Kidney capillary endothelial cell (primary cell): ENCODE measurements around the gene ERBB4.

Source experiments
- DNase-seq: peaks from one replicate; pipeline ENCODE4 v3.0.0-alpha.2; 2018; ENCODE audit warnings: low spot score

Gene ERBB4

DNA sequence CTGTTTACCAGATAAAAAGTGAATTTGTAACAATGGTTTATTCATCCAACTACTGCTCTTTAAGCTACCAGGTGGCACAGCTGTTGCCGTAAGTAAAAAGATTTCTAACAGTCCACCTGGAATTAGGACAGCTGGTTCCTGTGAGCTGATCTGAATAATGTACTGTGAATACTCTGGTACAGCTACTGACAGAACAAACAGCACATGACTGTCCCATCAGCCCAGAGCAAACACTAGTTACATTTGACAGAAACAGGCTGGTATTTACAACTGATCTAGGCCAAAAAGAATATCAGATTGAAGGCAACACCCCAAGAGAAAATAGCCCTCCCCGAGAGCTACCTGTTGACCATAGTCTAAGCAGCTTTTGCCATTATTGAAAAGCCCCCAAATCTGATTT is 1141.8 kb downstream of the ERBB4 start:
- DNase-seq: no peak

DNA sequence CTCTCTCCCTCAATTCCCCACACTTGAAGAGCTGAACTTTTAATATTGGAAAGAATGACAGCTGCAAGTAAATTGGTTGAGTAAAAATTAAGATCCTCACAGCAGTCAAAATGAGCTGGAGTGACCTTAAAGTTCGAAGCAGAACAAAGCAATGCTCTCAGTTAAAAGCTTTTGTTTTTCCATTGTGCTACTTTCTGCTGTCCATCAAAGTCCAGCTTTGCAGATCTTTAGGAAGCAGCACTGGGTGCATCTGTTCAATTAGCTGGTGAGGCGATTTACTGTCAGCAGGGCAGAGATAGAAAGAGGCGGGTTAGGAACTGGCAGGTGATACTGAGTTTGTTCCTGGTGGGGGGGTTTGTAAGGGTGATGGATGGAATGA is 1147.4 kb downstream of the ERBB4 start:
- DNase-seq: no peak

- no peak for DNase-seq
These were observed 1147.9 kb downstream of the ERBB4 start for GRCh38 chr2:211390536-211391188.

DNA sequence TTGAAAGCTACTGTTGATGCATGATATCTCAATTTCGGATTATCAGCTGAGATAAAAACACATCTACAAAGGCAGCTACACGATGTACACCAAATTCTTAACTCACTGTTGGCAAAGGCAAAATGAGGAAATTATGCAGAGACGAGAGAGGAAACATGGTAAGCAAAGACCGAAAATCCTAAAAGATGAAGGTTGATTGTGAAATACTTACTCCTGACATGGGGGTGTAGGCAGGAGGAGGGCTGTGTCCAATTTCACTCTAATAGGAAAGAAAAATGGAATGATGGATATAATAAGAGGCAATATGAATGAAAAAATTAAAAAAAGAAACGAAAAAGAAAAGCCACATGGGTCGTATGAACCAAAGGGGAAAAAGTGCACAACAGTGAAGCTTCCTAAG is 1150.9 kb downstream of the ERBB4 start:
- DNase-seq: no peak

DNA sequence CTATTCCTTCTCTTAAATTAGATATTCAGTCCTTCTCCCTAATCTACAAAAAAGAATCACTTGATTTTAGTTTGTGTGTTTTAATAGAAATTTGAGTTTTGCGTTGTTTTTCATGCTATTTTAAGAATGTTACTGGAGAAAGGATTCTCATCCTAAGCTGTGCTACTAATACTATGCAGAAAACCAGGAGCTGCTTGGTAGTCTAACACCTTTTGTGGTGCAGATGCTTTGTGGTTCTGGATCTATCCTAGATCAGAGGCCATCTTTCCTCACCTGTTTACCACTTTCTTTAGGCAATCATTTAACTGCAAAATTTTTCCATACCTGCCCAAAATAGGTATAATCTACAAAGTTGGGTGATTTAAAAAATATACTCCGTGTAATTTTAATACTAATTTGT is 1158.6 kb downstream of the ERBB4 start:
- no peak for DNase-seq

- DNase-seq: no peak
These were observed 1162.2 kb downstream of the ERBB4 start for GRCh38 chr2:211376410-211376809.

GRCh38 chr2:211373203-211373602 is 1165.4 kb downstream of the ERBB4 start:
- DNase-seq: no peak

DNA sequence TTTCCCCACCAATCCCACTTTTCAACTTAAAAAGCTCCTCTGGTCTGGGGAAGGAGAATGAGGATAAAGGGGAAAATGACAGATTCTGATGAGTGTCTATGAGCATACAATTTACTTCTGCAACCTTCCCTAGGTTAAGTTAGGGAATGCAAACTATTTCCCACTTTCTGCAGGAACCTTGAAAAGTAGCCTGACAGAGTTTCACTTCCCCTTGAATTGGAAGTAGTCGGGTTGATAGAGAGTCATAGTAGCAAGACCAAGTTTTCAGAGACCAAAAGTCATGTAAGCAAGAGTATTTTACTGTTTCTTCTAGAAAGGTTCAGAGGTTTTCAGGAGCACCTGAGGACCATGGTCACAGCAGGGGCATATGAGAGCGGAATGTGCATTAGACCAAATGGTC is 1167.1 kb downstream of the ERBB4 start:
- no peak for DNase-seq

DNA sequence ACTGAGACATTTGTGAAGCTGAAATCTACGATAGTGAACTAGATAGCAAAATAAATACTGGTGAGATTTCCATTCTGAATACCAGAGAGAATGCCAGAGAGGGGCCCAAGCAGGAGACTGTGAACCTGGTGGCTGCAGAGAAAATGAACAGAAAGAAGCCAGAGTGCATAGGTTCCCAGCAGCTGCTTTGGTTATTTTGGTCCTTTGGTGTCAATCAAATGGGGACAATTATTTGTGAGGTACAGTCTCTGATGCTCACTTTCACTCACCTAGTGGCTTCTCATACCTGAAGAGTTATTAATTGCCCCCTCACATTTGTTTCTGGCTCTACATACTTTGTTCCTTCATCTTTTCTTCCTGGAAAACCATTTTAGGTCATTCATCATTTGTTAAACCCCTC is 1170.1 kb downstream of the ERBB4 start:
- no peak for DNase-seq

- DNase-seq: no peak
These were observed 1170.9 kb downstream of the ERBB4 start for GRCh38 chr2:211367711-211368110.

GRCh38 chr2:211367293-211367692 is 1171.3 kb downstream of the ERBB4 start:
- DNase-seq: no peak

- DNase-seq: no peak
These were observed 1173.7 kb downstream of the ERBB4 start for GRCh38 chr2:211364911-211365310.

DNA sequence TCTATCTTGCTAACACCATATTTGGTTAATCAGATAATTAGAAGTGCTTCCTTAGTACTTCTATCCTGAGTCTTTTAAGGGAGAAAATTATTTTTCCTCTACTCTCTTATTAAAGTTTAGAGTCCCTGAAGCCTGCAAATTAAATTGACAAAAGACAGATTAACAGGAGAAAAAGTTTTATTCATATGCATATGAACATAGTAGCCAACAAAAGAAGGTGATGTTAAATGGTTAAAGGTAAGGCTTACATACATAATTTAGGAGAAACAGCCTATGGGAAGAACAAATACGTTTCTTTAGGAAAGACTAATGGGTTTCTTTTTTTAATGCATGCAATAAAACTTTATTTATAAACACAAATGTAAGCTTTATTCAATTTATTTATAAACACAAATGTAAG is 1177.2 kb downstream of the ERBB4 start:
- no peak for DNase-seq

- DNase-seq: no peak
These were observed 1179.3 kb downstream of the ERBB4 start for GRCh38 chr2:211359347-211359746.

DNA sequence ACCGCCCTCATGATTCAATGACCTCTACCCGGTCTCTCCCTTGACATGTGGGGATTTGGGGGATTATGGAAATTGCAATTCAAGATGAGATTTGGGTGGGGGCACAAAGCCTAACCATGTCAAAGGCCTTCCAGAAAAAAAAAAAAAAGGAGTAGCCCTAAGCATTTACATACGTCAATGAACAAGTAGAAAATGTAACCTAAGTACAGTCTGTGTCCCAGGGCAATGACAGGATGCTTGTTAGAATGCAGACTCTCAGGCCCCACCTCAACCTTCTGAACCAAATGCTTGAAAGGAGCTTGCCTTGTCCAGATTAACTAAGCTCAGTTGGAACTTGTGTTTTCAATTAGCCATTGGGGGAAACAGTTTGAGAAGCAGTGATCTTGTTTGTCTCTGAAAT is 1180.1 kb downstream of the ERBB4 start:
- no peak for DNase-seq

DNA sequence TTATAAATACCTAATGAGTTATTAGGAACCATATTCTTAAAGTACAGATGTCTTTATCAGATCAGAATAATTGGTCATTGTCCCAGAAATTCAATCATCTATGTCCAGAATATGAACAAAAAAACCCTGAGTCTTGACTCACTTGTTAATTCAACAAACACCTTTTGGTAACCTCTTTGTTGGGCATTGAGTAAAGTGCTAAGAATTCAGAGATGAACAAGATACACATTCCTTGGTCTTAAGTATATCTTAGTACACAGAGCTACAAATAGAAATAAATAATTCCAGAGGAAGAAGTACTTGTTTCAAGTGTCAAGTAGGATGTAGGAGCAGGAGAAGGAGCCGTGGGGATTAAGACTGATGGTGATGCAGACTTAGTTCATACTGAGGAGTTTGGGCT is 1184.1 kb downstream of the ERBB4 start:
- no peak for DNase-seq

- DNase-seq: no peak
These were observed 1186.6 kb downstream of the ERBB4 start for GRCh38 chr2:211351987-211352386.

GRCh38 chr2:211349031-211349430 is 1189.6 kb downstream of the ERBB4 start:
- DNase-seq: no peak

DNA sequence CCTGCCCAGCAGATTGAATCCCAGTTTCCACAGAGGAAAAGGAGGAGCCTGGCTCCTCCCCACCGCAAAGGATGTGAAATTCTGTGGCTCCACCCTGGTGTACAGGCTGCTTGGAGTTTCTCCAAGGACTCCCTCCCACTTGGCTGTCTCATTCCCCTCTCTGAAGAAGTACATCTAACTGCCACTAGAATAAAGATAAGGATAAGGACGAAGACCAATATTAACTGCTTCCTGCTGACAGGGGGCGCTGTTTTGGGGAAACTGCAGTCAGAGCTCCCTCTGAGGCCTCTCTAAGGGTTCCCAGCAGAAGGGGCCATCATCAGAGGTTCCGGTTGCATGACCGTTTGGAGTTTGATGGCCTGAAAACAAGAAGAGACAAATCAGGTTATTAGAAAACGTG is 1191.3 kb downstream of the ERBB4 start:
- no peak for DNase-seq

GRCh38 chr2:211344289-211344688 is 1194.3 kb downstream of the ERBB4 start:
- no peak for DNase-seq

DNA sequence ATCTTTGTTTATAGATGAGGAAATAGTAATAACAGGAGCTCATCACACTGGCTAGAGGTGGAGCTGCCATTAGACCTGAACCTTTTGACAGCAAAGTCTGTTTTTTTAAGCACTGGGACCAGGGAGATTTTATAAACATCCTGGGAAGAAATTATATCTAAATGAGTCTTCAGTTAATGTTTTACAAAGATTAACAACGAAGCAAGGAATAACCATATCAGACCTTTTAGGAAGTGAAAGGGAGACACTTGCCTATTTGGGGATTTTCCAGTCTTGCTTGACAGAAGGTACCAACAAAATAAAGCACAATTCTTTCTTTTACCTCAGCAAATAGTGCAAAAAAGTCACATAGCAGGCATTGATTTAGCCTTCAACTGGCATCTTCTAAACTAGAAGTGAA is 1205.2 kb downstream of the ERBB4 start:
- no peak for DNase-seq

- no peak for DNase-seq
These were observed 1206.9 kb downstream of the ERBB4 start for GRCh38 chr2:211331736-211332135.

DNA sequence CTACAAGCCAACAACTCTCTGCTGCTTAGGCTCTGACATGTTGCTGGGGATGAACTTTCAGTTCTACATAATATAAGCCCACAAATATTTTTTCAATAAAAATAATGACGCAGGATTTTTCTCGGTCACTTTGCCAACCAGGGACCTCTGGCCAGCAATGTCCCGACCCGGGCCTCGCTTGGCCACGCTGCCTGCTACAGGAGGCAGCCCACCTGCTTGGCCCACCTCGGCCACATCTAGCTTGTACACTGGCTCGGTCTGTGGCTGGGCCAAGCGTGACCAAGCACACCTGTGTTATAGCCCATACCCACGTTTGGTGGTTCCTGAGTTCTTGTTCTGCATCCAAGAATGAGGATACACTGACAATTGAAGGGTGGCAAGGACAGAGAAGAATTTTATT is 1208.7 kb downstream of the ERBB4 start:
- no peak for DNase-seq

- DNase-seq: no peak
These were observed 1209.2 kb downstream of the ERBB4 start for GRCh38 chr2:211329421-211329820.

DNA sequence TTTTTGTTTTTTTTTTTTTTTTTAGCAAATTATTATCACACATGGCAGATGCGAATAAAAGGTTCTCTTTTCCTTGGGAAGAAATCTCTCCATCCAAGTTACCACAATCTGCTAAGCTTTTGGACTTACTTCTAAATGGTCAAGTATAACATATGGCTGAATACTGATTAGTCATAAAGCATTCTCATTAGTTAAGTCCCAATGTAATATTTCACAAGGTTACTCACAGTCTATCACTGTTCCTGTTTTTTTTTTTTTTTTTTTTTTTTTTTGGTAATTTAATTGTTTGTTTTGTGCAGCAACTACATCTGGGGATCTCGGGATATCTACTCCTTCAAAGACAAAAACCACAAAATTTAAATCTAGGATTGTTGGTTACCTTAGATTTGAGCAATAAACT is 1210.5 kb downstream of the ERBB4 start:
- DNase-seq: no peak
